NB4 (cell line): Measurements from ENCODE around the gene PCDHGA8.

Source experiments
- DNase-seq: peaks from one replicate; pipeline ENCODE4 v3.0.0; 2010; ENCODE audit warnings: low read depth
- H3K4me3 ChIP-seq: one replicate; pipeline ENCODE4 v1.5.1; 2011; ENCODE audit warnings: mild to moderate bottlenecking, low read depth, low read length, moderate library complexity
- MYC ChIP-seq: IDR thresholded peaks from 2 replicates; pipeline ENCODE4 v1.6.1; 2011; ENCODE audit warnings: low read depth, low read length
- POLR2A ChIP-seq: IDR thresholded peaks from 2 replicates; pipeline ENCODE4 v1.6.1; 2011; ENCODE audit warnings: mild to moderate bottlenecking; ENCODE audit not compliant: insufficient read length; ENCODE audit errors: extremely low read depth
- TF ChIP-seq, protein P1 (sequence below): IDR thresholded peaks from one replicate; pipeline ENCODE4 v1.5.1; 2012; ENCODE audit warnings: low read depth, low read length
- TF ChIP-seq, protein P2 (sequence below): IDR thresholded peaks from 2 replicates; pipeline ENCODE4 v1.6.1; 2011; ENCODE audit warnings: low read depth, low read length

PCDHGA8 gene

DNA sequence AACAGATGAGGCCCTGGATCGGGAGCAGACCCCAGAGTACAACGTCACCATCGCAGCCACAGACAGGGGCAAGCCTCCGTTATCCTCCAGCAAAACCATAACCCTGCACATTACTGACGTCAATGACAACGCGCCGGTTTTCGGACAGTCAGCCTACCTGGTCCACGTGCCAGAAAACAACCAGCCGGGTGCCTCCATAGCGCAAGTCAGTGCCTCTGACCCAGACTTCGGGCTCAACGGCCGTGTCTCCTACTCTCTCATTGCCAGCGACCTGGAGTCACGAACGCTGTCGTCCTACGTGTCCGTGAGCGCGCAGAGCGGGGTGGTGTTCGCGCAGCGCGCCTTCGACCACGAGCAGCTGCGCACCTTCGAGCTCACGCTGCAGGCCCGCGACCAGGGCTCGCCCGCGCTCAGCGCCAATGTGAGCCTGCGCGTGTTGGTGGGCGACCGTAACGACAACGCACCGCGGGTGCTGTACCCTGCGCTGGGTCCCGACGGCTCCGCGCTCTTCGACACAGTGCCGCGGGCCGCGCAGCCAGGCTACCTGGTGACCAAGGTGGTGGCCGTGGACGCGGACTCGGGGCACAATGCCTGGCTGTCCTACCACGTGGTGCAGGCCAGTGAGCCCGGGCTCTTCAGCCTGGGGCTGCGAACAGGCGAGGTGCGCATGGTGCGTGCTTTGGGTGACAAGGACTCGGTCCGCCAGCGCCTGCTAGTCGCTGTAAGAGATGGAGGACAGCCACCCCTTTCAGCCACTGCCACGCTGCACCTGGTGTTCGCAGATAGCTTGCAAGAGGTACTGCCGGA, 26.8 kb downstream of the PCDHGA8 start:
- no peak for DNase-seq
- TF ChIP-seq POLR2A: no peak
- no peak for TF ChIP-seq MYC
- TF ChIP-seq, protein P1, sequence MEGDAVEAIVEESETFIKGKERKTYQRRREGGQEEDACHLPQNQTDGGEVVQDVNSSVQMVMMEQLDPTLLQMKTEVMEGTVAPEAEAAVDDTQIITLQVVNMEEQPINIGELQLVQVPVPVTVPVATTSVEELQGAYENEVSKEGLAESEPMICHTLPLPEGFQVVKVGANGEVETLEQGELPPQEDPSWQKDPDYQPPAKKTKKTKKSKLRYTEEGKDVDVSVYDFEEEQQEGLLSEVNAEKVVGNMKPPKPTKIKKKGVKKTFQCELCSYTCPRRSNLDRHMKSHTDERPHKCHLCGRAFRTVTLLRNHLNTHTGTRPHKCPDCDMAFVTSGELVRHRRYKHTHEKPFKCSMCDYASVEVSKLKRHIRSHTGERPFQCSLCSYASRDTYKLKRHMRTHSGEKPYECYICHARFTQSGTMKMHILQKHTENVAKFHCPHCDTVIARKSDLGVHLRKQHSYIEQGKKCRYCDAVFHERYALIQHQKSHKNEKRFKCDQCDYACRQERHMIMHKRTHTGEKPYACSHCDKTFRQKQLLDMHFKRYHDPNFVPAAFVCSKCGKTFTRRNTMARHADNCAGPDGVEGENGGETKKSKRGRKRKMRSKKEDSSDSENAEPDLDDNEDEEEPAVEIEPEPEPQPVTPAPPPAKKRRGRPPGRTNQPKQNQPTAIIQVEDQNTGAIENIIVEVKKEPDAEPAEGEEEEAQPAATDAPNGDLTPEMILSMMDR: no peak
- TF ChIP-seq, protein P2, sequence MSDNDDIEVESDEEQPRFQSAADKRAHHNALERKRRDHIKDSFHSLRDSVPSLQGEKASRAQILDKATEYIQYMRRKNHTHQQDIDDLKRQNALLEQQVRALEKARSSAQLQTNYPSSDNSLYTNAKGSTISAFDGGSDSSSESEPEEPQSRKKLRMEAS: no peak
- H3K4me3 ChIP-seq: no peak overlapping the region

DNA sequence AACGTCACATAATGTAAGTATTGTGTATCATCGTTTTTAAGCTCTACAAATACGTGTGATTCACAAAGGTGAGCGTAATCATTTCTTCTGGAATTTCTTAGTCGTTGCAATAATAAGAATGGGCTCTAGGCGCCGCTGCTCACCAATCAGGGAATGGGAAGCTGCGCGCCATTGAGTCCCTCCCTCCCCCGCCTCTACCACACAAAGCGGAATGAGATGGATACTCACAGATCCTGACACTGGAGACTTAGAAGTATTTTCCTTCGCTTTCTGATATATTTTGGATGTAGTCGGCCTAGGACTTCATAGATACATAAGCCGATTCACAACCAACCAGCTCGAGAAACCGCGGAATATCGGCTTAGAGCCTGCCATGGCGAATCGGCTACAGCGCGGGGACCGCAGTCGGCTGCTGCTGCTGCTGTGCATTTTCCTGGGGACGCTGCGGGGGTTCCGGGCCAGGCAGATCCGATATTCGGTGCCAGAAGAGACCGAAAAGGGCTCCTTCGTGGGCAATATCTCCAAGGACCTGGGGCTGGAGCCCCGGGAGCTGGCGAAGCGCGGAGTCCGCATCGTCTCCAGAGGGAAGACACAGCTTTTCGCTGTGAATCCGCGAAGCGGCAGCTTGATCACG, 28.5 kb downstream of the PCDHGA8 start, which contains the start of gene PCDHGA11:
Gene PCDHGA11, plus strand, starts transcription at position 197 of the 634 bp plus-strand sequence. Its CDS starts 177 bp downstream, at position 374.
- DNase-seq: peak; percentile 72
- TF ChIP-seq, protein P1: peak; percentile 56
- TF ChIP-seq POLR2A: no peak
- TF ChIP-seq, protein P2: no peak
- H3K4me3 ChIP-seq: peak within 1 kb of the TSS; percentile 61

DNA sequence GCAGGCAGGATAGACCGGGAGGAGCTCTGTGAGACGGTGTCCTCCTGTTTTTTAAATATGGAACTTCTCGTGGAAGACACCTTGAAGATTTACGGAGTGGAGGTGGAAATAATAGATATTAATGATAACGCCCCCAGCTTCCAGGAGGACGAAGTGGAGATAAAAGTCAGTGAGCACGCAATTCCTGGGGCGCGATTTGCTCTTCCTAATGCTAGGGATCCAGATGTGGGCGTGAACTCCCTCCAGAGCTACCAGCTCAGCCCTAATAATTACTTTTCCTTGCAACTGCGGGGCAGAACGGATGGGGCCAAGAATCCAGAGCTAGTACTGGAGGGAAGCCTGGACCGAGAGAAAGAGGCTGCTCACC, 29.0 kb downstream of the PCDHGA8 start:
- TF ChIP-seq POLR2A: no peak
- TF ChIP-seq, protein P1: no peak
- TF ChIP-seq MYC: no peak
- TF ChIP-seq, protein P2: no peak
- no peak for DNase-seq
- H3K4me3 ChIP-seq: peak overlapping the region; percentile 61

DNA sequence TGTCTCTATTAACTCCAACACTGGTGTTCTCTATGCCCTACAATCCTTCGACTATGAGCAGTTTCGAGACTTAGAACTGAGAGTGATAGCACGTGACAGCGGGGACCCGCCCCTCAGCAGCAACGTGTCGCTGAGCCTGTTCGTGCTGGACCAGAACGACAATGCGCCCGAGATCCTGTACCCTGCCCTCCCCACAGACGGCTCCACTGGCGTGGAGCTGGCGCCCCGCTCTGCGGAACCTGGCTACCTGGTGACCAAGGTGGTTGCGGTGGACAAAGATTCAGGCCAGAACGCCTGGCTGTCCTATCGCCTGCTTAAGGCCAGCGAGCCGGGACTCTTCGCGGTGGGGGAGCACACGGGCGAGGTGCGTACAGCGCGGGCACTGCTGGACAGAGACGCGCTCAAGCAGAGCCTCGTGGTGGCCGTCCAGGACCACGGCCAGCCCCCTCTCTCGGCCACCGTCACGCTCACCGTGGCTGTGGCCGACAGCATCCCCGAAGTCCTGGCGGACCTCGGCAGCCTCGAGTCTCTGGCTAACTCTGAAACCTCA, 30.4 kb downstream of the PCDHGA8 start:
- no peak for DNase-seq
- TF ChIP-seq POLR2A: no peak
- no peak for TF ChIP-seq MYC
- no peak overlapping the region for H3K4me3 ChIP-seq

DNA sequence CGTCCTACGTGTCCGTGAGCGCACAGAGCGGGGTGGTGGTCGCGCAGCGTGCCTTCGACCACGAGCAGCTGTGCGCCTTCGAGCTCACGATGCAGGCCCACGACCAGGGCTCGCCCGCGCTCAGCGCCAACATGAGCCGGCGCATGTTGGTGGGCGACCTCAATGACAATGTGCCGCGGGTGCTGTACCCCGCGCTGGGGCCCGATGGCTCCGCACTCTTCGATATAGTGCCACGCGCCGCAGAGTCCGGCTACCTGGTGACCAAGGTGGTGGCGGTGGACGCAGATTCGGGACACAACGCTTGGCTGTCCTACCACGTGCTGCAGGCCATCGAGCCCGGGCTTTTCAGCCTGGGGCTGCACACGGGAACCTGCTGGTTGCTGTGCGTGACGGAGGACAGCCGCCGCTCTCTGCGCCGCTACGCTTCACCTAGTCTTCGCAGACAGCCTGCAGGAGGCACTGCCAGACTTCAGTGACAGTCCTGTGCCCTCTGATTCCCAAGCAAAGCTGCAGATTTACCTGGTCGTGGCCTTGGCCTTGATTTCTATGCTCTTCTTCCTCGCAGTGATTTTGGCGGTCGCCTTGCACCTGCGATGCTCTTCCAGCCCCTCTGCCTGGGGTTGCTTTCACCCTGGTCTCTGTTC, 35.5 kb downstream of the PCDHGA8 start:
- no peak overlapping the region for H3K4me3 ChIP-seq
- TF ChIP-seq, protein P1: no peak
- no peak for DNase-seq

DNA sequence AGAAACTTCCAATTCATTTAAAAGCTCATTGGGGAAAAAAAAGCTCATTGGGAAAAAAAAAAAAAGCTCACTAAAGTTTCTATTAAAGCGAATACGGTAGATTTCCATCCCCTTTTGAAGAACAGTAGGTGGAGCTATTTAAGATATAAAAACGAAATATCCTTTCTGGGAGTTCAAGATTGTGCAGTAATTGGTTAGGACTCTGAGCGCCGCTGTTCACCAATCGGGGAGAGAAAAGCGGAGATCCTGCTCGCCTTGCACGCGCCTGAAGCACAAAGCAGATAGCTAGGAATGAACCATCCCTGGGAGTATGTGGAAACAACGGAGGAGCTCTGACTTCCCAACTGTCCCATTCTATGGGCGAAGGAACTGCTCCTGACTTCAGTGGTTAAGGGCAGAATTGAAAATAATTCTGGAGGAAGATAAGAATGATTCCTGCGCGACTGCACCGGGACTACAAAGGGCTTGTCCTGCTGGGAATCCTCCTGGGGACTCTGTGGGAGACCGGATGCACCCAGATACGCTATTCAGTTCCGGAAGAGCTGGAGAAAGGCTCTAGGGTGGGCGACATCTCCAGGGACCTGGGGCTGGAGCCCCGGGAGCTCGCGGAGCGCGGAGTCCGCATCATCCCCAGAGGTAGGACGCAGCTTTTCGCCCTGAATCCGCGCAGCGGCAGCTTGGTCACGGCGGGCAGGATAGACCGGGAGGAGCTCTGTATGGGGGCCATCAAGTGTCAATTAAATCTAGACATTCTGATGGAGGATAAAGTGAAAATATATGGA, 38.1 kb downstream of the PCDHGA8 start, which contains the start of gene PCDHGA12:
Gene PCDHGA12, plus strand, starts transcription at position 176 of the 782 bp plus-strand sequence. Its CDS starts 253 bp downstream, at position 429.
- TF ChIP-seq MYC: peak; percentile 48; the same call in 1 of the 2 replicates
- TF ChIP-seq, protein P2: no peak
- TF ChIP-seq, protein P1: peak; percentile 67
- TF ChIP-seq POLR2A: no peak
- peak; percentile 88 for DNase-seq
- H3K4me3 ChIP-seq: peak within 1 kb of the TSS; percentile 42
